ENCODE measurements around the gene MSTN. TPM values are rescaled to one million over a fixed set of nuclear protein-coding genes. Genes with fewer than 3 reads are reported as not detected.

Gene MSTN
- total RNA-seq, 4 donors from 2014 or later = 0.16 TPM; not detected in 3

DNA sequence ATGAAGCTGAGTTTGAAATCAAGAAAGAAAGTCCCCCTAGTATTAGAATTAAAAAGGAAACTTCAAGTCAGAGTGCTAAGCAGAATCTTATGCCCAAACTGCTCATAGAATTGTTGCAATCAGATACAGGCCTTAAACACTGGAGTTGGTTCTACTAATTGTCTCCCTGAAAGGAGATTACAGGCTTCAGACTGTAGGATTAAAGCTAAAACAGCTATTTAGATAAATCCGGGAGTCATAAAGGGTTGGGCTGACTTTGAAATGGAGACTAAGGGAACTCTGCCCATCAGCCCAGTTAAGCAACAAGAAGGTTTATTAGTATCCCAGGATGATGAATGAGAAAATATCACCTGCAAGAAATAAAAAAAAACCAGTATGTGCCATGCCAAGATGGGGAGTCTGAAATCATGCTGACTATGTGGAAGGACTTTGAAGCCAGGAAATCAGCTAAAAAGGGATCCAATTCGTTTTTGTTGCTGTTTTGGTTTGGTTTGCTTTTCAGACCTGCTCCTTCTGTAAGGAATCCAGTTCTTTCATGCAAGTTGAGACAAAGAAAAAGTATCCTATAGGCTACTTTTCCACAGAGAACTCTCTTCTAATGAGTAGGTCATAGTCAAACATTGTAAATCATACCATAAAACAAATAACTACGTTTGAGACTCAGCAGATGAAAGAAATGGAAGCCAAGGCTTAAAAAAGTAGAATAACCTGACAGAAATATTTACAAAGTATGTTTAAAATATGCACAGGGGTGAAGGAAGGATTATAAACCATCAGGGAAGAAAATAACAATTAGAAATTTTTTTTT is 37.6 kb upstream of the MSTN start:
- Histone ChIP-seq H3K9me3 (no peaks in the 10 kb centered on the region), H3K27ac (peak overlapping the region in 1 of 4 donors; percentile 23), H3K27me3 (no peaks in the 10 kb centered on the region), H3K4me1 (peaks cover 0 to 12% (median 6%) of the 10 kb centered on the region in 4 donors), H3K4me3 (no peak overlapping the region), H3K36me3 (no peaks in the 10 kb centered on the region)
- intact Hi-C loops (cut with DNase I; ENCODE audit: low total_unique reads) = no loop called here
- 20 to 25% methylated on average over 2 to 3 of the region's 3 CpGs for WGBS, 2 donors (ENCODE audit: low coverage in 1 of 2)
- no peak for TF ChIP-seq POLR2AphosphoS5 (IDR thresholded peaks at IDR 0.05)
- TF ChIP-seq POLR2A (IDR thresholded peaks at IDR 0.05) = no peak
- no peak for TF ChIP-seq EP300 (IDR thresholded peaks at IDR 0.05; ENCODE audit: low read depth)
- TF ChIP-seq, protein P1, sequence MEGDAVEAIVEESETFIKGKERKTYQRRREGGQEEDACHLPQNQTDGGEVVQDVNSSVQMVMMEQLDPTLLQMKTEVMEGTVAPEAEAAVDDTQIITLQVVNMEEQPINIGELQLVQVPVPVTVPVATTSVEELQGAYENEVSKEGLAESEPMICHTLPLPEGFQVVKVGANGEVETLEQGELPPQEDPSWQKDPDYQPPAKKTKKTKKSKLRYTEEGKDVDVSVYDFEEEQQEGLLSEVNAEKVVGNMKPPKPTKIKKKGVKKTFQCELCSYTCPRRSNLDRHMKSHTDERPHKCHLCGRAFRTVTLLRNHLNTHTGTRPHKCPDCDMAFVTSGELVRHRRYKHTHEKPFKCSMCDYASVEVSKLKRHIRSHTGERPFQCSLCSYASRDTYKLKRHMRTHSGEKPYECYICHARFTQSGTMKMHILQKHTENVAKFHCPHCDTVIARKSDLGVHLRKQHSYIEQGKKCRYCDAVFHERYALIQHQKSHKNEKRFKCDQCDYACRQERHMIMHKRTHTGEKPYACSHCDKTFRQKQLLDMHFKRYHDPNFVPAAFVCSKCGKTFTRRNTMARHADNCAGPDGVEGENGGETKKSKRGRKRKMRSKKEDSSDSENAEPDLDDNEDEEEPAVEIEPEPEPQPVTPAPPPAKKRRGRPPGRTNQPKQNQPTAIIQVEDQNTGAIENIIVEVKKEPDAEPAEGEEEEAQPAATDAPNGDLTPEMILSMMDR (IDR thresholded peaks at IDR 0.05) = no peak
- no peak for DNase-seq
- in situ Hi-C loops (cut with MboI; ENCODE audit: low pct_ligation_motif_present in 1 of 4, low pct_unique_long_range_greater_than_20kb in 1 of 4, low sequenced_read_pairs in 3 of 4) = loop anchor here in 3 of 4 donors (25.0 kb wide), 3 partner anchors 187 to 412 kb away; no protein-coding TSS in a partner anchor

DNA sequence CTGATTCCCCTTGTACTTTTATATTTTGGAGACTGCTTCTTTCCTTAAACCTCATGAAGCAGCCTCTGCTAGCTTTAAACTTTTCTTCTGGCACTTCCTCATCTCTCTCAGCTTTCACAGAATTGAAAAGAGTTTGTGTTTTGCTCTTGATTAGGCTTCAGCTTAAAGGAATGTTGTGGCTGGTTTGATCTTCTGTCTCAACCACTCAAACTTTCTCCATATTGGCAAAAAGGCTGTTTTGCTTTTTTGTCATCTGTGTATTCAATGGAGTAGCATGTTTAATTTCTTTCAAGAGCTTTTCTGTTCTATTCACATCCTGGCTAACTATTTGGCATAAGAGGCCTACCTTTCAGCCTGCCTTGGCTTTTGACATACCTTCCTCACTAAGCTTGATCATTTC is 36.3 kb upstream of the MSTN start:
- TF ChIP-seq EP300 (IDR thresholded peaks at IDR 0.05; ENCODE audit: low read depth) = no peak
- no peak for TF ChIP-seq POLR2AphosphoS5 (IDR thresholded peaks at IDR 0.05)
- TF ChIP-seq, protein P1 (IDR thresholded peaks at IDR 0.05) = no peak
- no peak for TF ChIP-seq POLR2A (IDR thresholded peaks at IDR 0.05)
- Histone ChIP-seq H3K9me3 (no peaks in the 10 kb centered on the region), H3K27ac (no peak overlapping the region), H3K27me3 (no peaks in the 10 kb centered on the region), H3K4me1 (peaks cover 0 to 21% (median 6%) of the 10 kb centered on the region in 4 donors), H3K36me3 (no peaks in the 10 kb centered on the region), H3K4me3 (no peak overlapping the region)
- in situ Hi-C loops (cut with MboI; ENCODE audit: low pct_ligation_motif_present in 1 of 4, low pct_unique_long_range_greater_than_20kb in 1 of 4, low sequenced_read_pairs in 3 of 4) = loop anchor here in 3 of 4 donors (25.0 kb wide), 3 partner anchors 188 to 413 kb away; no protein-coding TSS in a partner anchor
- DNase-seq = no peak
- intact Hi-C loops (cut with DNase I; ENCODE audit: low total_unique reads) = no loop called here

DNA sequence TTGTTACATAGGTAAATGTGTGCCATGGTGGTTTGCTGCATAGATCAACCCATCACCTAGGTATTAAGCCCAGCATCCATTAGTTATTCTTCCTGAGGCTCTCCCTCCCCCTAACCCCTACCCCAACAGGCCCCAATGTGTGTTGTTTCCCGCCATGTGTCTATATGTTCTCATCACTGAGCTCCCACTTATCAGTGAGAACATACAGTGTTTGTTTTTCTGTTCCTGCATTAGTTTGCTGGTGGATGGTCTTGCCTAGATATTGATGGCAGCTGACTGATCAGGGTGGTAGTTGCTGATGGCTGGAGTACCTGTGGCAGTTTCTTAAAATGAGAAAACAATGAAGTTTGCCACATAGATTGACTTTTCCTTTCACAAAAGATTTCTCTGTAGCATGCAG is 34.6 kb upstream of the MSTN start:
- intact Hi-C loops (cut with DNase I; ENCODE audit: low total_unique reads) = no loop called here
- in situ Hi-C loops (cut with MboI; ENCODE audit: low pct_ligation_motif_present in 1 of 4, low pct_unique_long_range_greater_than_20kb in 1 of 4, low sequenced_read_pairs in 3 of 4) = loop anchor here in 3 of 4 donors (25.0 kb wide), 3 partner anchors 190 to 415 kb away; no protein-coding TSS in a partner anchor
- Histone ChIP-seq H3K9me3 (no peaks in the 10 kb centered on the region), H3K36me3 (no peaks in the 10 kb centered on the region), H3K27ac (no peak overlapping the region), H3K4me3 (no peak overlapping the region), H3K4me1 (peaks cover 0 to 22% (median 6%) of the 10 kb centered on the region in 4 donors), H3K27me3 (no peaks in the 10 kb centered on the region)
- WGBS, 2 donors (ENCODE audit: low coverage in 1 of 2) = 96 to 100% methylated on average over 1 of the region's 1 CpG
- TF ChIP-seq POLR2A (IDR thresholded peaks at IDR 0.05) (no peak), POLR2AphosphoS5 (IDR thresholded peaks at IDR 0.05) (no peak), EP300 (IDR thresholded peaks at IDR 0.05; ENCODE audit: low read depth) (no peak)
- TF ChIP-seq, protein P1 (IDR thresholded peaks at IDR 0.05) = no peak
- DNase-seq = no peak

DNA sequence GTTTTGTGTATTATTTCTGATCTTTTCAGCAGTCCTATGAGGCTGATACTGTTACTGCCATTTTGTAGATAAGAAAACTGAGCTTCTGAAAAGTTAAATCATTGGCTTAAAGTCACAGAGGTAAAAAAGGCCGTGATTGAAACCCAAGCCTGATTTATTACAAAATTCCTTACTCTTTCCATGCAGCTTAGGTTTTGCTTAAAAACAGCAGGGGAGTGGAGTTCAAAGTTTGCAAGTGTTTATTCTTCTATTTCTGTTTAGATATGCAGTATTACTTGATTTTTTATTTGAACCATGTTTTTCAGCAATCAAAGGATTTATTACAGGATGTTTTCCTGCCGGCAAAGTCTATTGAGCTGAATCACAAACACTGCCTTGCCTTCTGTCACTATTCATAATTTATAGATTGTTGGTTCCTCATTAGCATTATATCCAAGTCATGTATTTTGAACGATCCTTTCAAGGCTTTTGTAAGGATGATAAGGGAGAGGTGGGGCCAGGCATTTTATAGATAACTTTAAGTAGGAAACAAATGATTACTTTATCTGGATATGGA is 31.9 kb upstream of the MSTN start:
- Histone ChIP-seq H3K36me3 (no peaks in the 10 kb centered on the region), H3K27ac (no peak overlapping the region), H3K4me1 (peaks cover 0 to 11% (median 0%) of the 10 kb centered on the region in 4 donors), H3K27me3 (no peaks in the 10 kb centered on the region), H3K9me3 (no peaks in the 10 kb centered on the region), H3K4me3 (no peak overlapping the region)
- in situ Hi-C loops (cut with MboI; ENCODE audit: low pct_ligation_motif_present in 1 of 4, low pct_unique_long_range_greater_than_20kb in 1 of 4, low sequenced_read_pairs in 3 of 4) (loop anchor here in 3 of 4 donors (25.0 kb wide), 3 partner anchors 193 to 418 kb away; no protein-coding TSS in a partner anchor), intact Hi-C loops (cut with DNase I; ENCODE audit: low total_unique reads) (no loop called here)
- DNase-seq = no peak
- WGBS, 2 donors (ENCODE audit: low coverage in 1 of 2) = 30 to 31% methylated on average over 2 to 3 of the region's 3 CpGs
- no peak for TF ChIP-seq EP300 (IDR thresholded peaks at IDR 0.05; ENCODE audit: low read depth)
- TF ChIP-seq POLR2A (IDR thresholded peaks at IDR 0.05) = no peak
- no peak for TF ChIP-seq POLR2AphosphoS5 (IDR thresholded peaks at IDR 0.05)
- TF ChIP-seq, protein P1 (IDR thresholded peaks at IDR 0.05) = no peak

Measured in transverse colon (tissue), 4 donors.